HepG2 (cell line): ENCODE data around the gene EZH1. TPM values are rescaled to one million over a fixed set of nuclear protein-coding genes. Genes with fewer than 3 reads are reported as not detected.

Source experiments
- AHR ChIP-seq: IDR thresholded peaks from 2 replicates; pipeline ENCODE4 v1.6.1; 2018; ENCODE audit warnings: missing genetic modification reagents, missing compliant biosample characterization
- HDAC1 ChIP-seq: sonication (generic); formaldehyde crosslinking; IDR thresholded peaks from 2 replicates; pipeline ENCODE4 v1.5.1; 2020; ENCODE audit warnings: mild to moderate bottlenecking, missing genetic modification reagents
- HMGXB4 ChIP-seq, 2 experiments: sonication (generic) in 1 of 2; formaldehyde crosslinking in 1 of 2; IDR thresholded peaks; 2 replicates each; pipeline versions ENCODE4 v1.4.0 to v1.6.1; 2018 to 2020; ENCODE audit warnings: missing genetic modification reagents in 2 of 2, borderline replicate concordance in 1 of 2, low read depth in 1 of 2, mild to moderate bottlenecking in 1 of 2, missing biosample characterization in 1 of 2
- MIER2 ChIP-seq: IDR thresholded peaks from 2 replicates; pipeline ENCODE4 v1.6.1; 2016; ENCODE audit warnings: missing biosample characterization, missing genetic modification reagents
- REL ChIP-seq: sonication (generic); formaldehyde crosslinking; conservative IDR thresholded peaks from 2 replicates; pipeline ENCODE4 v1.8.0; 2022; ENCODE audit warnings: mild to moderate bottlenecking, missing genetic modification reagents, moderate library complexity
- RNF2 ChIP-seq: fragments of 450-650 bp; conservative IDR thresholded peaks from 2 replicates; pipeline ENCODE4 v1.6.1; 2016; ENCODE audit warnings: low read depth
- ZNF160 ChIP-seq: sonication (generic); formaldehyde crosslinking; IDR thresholded peaks from 2 replicates; pipeline ENCODE4 v1.8.0; 2022; ENCODE audit warnings: mild to moderate bottlenecking, inconsistent platforms, missing genetic modification reagents
- ZNF414 ChIP-seq: sonication (generic); formaldehyde crosslinking; IDR thresholded peaks from 2 replicates; pipeline ENCODE4 v1.5.0; 2020; ENCODE audit warnings: missing genetic modification reagents
- ZNF432 ChIP-seq: sonication (generic); formaldehyde crosslinking; IDR thresholded peaks from 2 replicates; pipeline ENCODE4 v1.5.0; 2020; ENCODE audit warnings: missing genetic modification reagents, mild to moderate bottlenecking, borderline replicate concordance
- ZNF589 ChIP-seq: sonication (generic); formaldehyde crosslinking; conservative IDR thresholded peaks from 2 replicates; pipeline ENCODE4 v1.8.0; 2022; ENCODE audit warnings: mild to moderate bottlenecking, moderate library complexity, missing genetic modification reagents
- ZNF737 ChIP-seq: sonication (generic); formaldehyde crosslinking; IDR thresholded peaks from 2 replicates; pipeline ENCODE4 v1.5.0; 2020; ENCODE audit warnings: missing genetic modification reagents, mild to moderate bottlenecking, borderline replicate concordance
- polyA plus RNA-seq, 8 experiments: library from polyadenylated mRNA; depleted of rRNA in 3 of 8; stranded (reverse) in 7 of 8; unstranded in 1 of 8; fragments of >200 nt; fragmentation: Illumina TruSeq in 4 of 8; extraction: Trizol in 4 of 8; gene quantifications; 2 replicates each; pipeline versions ENCODE4 v1.2.1 to v1.2.3, GENCODE V29; 2011 to 2016; ENCODE audit warnings: low read depth in 4 of 8, missing spikeins in 1 of 8, mixed read lengths in 1 of 8; ENCODE audit not compliant: insufficient read depth in 1 of 8
- total RNA-seq, 5 experiments: library from RNA; depleted of rRNA; stranded (reverse); fragments of >200 nt; fragmentation: Illumina TruSeq; extraction: Trizol; gene quantifications; 2 replicates each; pipeline ENCODE4 v1.2.3, GENCODE V29; 2016; ENCODE audit warnings: low read depth in 1 of 5
- TF ChIP-seq, protein P1 (sequence below): sonication (generic); formaldehyde crosslinking; IDR thresholded peaks from 2 replicates; pipeline ENCODE4 v1.4.0; 2020; ENCODE audit warnings: missing genetic modification reagents
- TF ChIP-seq, protein P2 (sequence below): sonication (generic); formaldehyde crosslinking; conservative IDR thresholded peaks from 2 replicates; pipeline ENCODE4 v1.8.0; 2022; ENCODE audit warnings: low read depth, missing genetic modification reagents
- TF ChIP-seq, protein P3 (sequence below): sonication (generic); formaldehyde crosslinking; IDR thresholded peaks from one replicate; pipeline ENCODE4 v1.5.1; 2020; ENCODE audit warnings: mild to moderate bottlenecking, missing genetic modification reagents; ENCODE audit errors: not compliant biosample characterization

Gene EZH1
- total and polyA plus RNA-seq, 2 of the 13 experiments (the other 11 are each of a cell fraction or from before 2014, with no cell fraction given): 11.6 to 24.0 TPM

- peak; percentile 88 for TF ChIP-seq ZNF414 (CRISPR knock-in tag)
- TF ChIP-seq ZNF160 (CRISPR knock-in tag): peak; percentile 91
- TF ChIP-seq AHR (CRISPR knock-in tag): peak; percentile 97
- no peak; the same call in 1 of the 2 replicates for TF ChIP-seq ZNF589 (CRISPR knock-in tag)
- no peak for TF ChIP-seq REL
- TF ChIP-seq ZNF737 (CRISPR knock-in tag): no peak; the same call in 1 of the 2 replicates
- TF ChIP-seq, protein P1, sequence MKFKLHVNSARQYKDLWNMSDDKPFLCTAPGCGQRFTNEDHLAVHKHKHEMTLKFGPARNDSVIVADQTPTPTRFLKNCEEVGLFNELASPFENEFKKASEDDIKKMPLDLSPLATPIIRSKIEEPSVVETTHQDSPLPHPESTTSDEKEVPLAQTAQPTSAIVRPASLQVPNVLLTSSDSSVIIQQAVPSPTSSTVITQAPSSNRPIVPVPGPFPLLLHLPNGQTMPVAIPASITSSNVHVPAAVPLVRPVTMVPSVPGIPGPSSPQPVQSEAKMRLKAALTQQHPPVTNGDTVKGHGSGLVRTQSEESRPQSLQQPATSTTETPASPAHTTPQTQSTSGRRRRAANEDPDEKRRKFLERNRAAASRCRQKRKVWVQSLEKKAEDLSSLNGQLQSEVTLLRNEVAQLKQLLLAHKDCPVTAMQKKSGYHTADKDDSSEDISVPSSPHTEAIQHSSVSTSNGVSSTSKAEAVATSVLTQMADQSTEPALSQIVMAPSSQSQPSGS (CRISPR knock-in tag): peak; percentile 89
- TF ChIP-seq, protein P2, sequence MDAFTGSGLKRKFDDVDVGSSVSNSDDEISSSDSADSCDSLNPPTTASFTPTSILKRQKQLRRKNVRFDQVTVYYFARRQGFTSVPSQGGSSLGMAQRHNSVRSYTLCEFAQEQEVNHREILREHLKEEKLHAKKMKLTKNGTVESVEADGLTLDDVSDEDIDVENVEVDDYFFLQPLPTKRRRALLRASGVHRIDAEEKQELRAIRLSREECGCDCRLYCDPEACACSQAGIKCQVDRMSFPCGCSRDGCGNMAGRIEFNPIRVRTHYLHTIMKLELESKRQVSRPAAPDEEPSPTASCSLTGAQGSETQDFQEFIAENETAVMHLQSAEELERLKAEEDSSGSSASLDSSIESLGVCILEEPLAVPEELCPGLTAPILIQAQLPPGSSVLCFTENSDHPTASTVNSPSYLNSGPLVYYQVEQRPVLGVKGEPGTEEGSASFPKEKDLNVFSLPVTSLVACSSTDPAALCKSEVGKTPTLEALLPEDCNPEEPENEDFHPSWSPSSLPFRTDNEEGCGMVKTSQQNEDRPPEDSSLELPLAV: no peak
- no peak for TF ChIP-seq ZNF432 (CRISPR knock-in tag)
- TF ChIP-seq MIER2 (CRISPR knock-in tag): peak; percentile 77
- peak; percentile 82 for TF ChIP-seq HDAC1 (CRISPR knock-in tag)
- TF ChIP-seq RNF2: no peak
- peak; percentile 93 to 94 for TF ChIP-seq HMGXB4 (CRISPR knock-in tag; IDR thresholded peaks at IDR 0.05; ENCODE audit: borderline replicate concordance in 1 of 2, low read depth in 1 of 2)
- TF ChIP-seq, protein P3, sequence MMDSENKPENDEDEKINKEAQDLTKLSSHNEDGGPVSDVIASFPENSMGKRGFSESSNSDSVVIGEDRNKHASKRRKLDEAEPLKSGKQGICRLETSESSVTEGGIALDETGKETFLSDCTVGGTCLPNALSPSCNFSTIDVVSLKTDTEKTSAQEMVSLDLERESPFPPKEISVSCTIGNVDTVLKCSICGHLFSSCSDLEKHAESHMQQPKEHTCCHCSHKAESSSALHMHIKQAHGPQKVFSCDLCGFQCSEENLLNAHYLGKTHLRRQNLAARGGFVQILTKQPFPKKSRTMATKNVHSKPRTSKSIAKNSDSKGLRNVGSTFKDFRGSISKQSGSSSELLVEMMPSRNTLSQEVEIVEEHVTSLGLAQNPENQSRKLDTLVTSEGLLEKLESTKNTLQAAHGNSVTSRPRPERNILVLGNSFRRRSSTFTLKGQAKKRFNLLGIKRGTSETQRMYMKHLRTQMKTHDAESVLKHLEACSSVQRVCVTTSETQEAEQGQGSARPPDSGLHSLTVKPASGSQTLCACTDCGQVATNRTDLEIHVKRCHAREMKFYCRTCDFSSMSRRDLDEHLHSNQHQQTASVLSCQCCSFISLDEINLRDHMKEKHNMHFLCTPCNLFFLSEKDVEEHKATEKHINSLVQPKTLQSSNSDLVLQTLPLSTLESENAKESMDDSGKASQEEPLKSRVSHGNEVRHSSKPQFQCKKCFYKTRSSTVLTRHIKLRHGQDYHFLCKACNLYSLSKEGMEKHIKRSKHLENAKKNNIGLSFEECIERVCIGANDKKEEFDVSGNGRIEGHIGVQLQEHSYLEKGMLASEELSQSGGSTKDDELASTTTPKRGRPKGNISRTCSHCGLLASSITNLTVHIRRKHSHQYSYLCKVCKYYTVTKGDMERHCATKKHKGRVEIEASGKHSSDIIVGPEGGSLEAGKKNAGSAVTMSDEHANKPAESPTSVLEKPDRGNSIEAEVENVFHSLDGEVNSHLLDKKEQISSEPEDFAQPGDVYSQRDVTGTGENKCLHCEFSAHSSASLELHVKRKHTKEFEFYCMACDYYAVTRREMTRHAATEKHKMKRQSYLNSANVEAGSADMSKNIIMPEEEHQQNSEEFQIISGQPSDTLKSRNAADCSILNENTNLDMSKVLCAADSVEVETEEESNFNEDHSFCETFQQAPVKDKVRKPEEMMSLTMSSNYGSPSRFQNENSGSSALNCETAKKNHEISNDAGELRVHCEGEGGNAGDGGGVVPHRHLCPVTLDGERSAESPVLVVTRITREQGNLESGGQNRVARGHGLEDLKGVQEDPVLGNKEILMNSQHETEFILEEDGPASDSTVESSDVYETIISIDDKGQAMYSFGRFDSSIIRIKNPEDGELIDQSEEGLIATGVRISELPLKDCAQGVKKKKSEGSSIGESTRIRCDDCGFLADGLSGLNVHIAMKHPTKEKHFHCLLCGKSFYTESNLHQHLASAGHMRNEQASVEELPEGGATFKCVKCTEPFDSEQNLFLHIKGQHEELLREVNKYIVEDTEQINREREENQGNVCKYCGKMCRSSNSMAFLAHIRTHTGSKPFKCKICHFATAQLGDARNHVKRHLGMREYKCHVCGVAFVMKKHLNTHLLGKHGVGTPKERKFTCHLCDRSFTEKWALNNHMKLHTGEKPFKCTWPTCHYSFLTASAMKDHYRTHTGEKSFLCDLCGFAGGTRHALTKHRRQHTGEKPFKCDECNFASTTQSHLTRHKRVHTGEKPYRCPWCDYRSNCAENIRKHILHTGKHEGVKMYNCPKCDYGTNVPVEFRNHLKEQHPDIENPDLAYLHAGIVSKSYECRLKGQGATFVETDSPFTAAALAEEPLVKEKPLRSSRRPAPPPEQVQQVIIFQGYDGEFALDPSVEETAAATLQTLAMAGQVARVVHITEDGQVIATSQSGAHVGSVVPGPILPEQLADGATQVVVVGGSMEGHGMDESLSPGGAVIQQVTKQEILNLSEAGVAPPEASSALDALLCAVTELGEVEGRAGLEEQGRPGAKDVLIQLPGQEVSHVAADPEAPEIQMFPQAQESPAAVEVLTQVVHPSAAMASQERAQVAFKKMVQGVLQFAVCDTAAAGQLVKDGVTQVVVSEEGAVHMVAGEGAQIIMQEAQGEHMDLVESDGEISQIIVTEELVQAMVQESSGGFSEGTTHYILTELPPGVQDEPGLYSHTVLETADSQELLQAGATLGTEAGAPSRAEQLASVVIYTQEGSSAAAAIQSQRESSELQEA (CRISPR knock-in tag): no peak
These were observed 28.6 kb upstream of the EZH1 start, which contains the start of gene VPS25 (continued) for GRCh38 chr17:42773290-42774035.
